ENCODE measurements around the gene CBX2.

GRCh38 chr17:79746889-79747507, 30.9 kb upstream of the CBX2 start:
- TF ChIP-seq POLR2AphosphoS5 (IDR thresholded peaks at IDR 0.05; ENCODE audit: borderline replicate concordance, low read depth, low read length) = no peak
- no peak for TF ChIP-seq EZH2 (IDR thresholded peaks at IDR 0.05)
